HEK293 (cell line): Measurements from ENCODE around the gene PNKD.

Source experiments
- FEZF1 ChIP-seq: fragments of 450-650 bp; formaldehyde crosslinking; IDR thresholded peaks from 2 replicates; pipeline ENCODE4 v1.5.1; 2016; ENCODE audit warnings: missing biosample characterization, missing genetic modification characterization
- YY1 ChIP-seq: fragments of 450-650 bp; formaldehyde crosslinking; IDR thresholded peaks from 2 replicates; pipeline ENCODE4 v1.5.1; 2018; ENCODE audit warnings: missing biosample characterization, missing genetic modification characterization
- ZBTB1 ChIP-seq: fragments of 450-650 bp; formaldehyde crosslinking; IDR thresholded peaks from 2 replicates; pipeline ENCODE4 v1.5.1; 2016; ENCODE audit warnings: missing biosample characterization, missing genetic modification characterization
- ZFHX2 ChIP-seq: fragments of 450-650 bp; formaldehyde crosslinking; conservative IDR thresholded peaks from 2 replicates; pipeline ENCODE4 v1.5.1; 2016; ENCODE audit warnings: missing biosample characterization, missing genetic modification characterization
- ZNF146 ChIP-seq: fragments of 450-650 bp; formaldehyde crosslinking; IDR thresholded peaks from 2 replicates; pipeline ENCODE4 v1.5.1; 2016; ENCODE audit warnings: missing biosample characterization, missing genetic modification characterization
- ZNF214 ChIP-seq: fragments of 450-650 bp; formaldehyde crosslinking; IDR thresholded peaks from 2 replicates; pipeline ENCODE4 v1.5.1; 2017; ENCODE audit warnings: missing biosample characterization, mild to moderate bottlenecking, missing genetic modification characterization, borderline replicate concordance
- ZNF341 ChIP-seq: fragments of 450-650 bp; formaldehyde crosslinking; IDR thresholded peaks from 2 replicates; pipeline ENCODE4; 2016; ENCODE audit warnings: low read depth, missing biosample characterization, missing genetic modification characterization
- TF ChIP-seq, protein P1 (sequence below): fragments of 450-650 bp; formaldehyde crosslinking; IDR thresholded peaks from 2 replicates; pipeline ENCODE4 v1.5.1; 2016; ENCODE audit warnings: missing biosample characterization, missing genetic modification characterization
- TF ChIP-seq, protein P2 (sequence below): fragments of 450-650 bp; formaldehyde crosslinking; optimal IDR thresholded peaks from 2 replicates; pipeline ENCODE3; 2016; ENCODE audit warnings: missing biosample characterization, mild to moderate bottlenecking, missing genetic modification characterization
- TF ChIP-seq, protein P3 (sequence below): fragments of 450-650 bp; IDR thresholded peaks from 2 replicates; pipeline ENCODE4 v1.5.1; 2018; ENCODE audit warnings: missing biosample characterization, mild to moderate bottlenecking, missing genetic modification characterization

DNA sequence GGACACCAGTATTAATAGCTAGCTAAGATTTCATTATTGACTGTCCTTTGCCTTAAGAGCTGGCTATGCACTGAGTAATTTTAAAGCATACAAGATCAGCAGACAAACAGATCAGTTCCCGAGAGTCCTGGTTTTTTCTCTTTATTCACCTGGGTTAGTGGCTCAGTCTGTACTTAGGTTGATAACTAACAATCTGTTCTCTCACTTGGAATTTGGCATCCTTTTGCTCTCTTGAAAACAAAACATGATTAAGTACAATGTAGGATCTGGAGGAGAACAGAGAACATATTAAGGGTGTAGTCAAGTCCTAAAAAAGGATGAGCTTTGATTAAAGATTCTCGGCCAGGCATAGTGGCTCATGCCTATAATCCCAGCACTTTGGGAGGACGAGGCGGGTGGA is 36.8 kb upstream of the PNKD start:
- TF ChIP-seq YY1 (tag by site-specific recombination) (no peak), ZNF341 (no peak), ZNF214 (no peak), ZBTB1 (tag by site-specific recombination) (no peak), ZNF146 (no peak), FEZF1 (tag by site-specific recombination) (no peak), ZFHX2 (tag by site-specific recombination) (no peak)
- TF ChIP-seq, protein P1, sequence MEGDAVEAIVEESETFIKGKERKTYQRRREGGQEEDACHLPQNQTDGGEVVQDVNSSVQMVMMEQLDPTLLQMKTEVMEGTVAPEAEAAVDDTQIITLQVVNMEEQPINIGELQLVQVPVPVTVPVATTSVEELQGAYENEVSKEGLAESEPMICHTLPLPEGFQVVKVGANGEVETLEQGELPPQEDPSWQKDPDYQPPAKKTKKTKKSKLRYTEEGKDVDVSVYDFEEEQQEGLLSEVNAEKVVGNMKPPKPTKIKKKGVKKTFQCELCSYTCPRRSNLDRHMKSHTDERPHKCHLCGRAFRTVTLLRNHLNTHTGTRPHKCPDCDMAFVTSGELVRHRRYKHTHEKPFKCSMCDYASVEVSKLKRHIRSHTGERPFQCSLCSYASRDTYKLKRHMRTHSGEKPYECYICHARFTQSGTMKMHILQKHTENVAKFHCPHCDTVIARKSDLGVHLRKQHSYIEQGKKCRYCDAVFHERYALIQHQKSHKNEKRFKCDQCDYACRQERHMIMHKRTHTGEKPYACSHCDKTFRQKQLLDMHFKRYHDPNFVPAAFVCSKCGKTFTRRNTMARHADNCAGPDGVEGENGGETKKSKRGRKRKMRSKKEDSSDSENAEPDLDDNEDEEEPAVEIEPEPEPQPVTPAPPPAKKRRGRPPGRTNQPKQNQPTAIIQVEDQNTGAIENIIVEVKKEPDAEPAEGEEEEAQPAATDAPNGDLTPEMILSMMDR (tag by site-specific recombination) = no peak
- TF ChIP-seq, protein P2, sequence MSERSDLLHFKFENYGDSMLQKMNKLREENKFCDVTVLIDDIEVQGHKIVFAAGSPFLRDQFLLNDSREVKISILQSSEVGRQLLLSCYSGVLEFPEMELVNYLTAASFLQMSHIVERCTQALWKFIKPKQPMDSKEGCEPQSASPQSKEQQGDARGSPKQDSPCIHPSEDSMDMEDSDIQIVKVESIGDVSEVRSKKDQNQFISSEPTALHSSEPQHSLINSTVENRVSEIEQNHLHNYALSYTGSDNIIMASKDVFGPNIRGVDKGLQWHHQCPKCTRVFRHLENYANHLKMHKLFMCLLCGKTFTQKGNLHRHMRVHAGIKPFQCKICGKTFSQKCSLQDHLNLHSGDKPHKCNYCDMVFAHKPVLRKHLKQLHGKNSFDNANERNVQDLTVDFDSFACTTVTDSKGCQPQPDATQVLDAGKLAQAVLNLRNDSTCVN (tag by site-specific recombination) = no peak
- TF ChIP-seq, protein P3, sequence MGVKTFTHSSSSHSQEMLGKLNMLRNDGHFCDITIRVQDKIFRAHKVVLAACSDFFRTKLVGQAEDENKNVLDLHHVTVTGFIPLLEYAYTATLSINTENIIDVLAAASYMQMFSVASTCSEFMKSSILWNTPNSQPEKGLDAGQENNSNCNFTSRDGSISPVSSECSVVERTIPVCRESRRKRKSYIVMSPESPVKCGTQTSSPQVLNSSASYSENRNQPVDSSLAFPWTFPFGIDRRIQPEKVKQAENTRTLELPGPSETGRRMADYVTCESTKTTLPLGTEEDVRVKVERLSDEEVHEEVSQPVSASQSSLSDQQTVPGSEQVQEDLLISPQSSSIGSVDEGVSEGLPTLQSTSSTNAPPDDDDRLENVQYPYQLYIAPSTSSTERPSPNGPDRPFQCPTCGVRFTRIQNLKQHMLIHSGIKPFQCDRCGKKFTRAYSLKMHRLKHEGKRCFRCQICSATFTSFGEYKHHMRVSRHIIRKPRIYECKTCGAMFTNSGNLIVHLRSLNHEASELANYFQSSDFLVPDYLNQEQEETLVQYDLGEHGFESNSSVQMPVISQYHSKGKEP (tag by site-specific recombination) = no peak
